OCI-LY1 (cell line): ENCODE data around the gene FHIT.

Experiments used
- EZH2 ChIP-seq: fragments of 200-600 bp; sonication (generic), shearing (Covaris generic); IDR thresholded peaks from 2 replicates; pipeline ENCODE4 v1.8.0; 2017; ENCODE audit warnings: borderline replicate concordance, mixed run types, mild to moderate bottlenecking, antibody characterized with exemption, low read length, moderate library complexity, mixed read lengths
- TF ChIP-seq, protein P1 (sequence below): fragments of 200-600 bp; sonication (generic), shearing (Covaris generic); IDR thresholded peaks from 2 replicates; pipeline ENCODE4 v1.5.1; 2017; ENCODE audit warnings: mild to moderate bottlenecking, antibody characterized with exemption, low read length, moderate library complexity, mixed read lengths

GRCh38 chr3:60135474-60135873 is 1115.8 kb downstream of the FHIT start:
- TF ChIP-seq, protein P1, sequence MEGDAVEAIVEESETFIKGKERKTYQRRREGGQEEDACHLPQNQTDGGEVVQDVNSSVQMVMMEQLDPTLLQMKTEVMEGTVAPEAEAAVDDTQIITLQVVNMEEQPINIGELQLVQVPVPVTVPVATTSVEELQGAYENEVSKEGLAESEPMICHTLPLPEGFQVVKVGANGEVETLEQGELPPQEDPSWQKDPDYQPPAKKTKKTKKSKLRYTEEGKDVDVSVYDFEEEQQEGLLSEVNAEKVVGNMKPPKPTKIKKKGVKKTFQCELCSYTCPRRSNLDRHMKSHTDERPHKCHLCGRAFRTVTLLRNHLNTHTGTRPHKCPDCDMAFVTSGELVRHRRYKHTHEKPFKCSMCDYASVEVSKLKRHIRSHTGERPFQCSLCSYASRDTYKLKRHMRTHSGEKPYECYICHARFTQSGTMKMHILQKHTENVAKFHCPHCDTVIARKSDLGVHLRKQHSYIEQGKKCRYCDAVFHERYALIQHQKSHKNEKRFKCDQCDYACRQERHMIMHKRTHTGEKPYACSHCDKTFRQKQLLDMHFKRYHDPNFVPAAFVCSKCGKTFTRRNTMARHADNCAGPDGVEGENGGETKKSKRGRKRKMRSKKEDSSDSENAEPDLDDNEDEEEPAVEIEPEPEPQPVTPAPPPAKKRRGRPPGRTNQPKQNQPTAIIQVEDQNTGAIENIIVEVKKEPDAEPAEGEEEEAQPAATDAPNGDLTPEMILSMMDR: no peak
- no peak for TF ChIP-seq EZH2
